ENCODE results near the gene CYBRD1.

The CYBRD1 gene

DNA sequence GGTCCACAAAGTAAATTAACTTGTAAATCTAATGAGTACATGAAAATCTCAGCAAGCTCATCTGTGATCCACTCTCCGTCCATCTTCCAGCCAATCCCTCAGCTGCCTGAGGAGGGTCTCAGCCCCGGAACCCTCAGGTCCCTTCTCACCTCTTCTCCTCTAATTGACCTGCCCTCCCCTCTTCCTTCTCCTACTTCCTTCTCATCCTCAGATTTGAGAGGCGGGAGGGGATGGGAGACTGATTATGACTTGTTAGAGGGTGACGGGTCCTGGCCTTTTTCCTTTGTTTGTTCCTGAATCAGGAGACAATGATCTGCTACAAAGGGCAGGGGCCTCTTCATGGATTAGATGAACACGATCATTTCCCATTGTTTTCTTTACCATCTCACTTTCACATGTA is 80.1 kb downstream of the CYBRD1 start:
- DNase-seq (ENCODE audit: low spot score): no peak

Data from hematopoietic multipotent progenitor cell treated with erythropoietin and hydrocortisone succinate and interleukin-3 and kit ligand, for 17 days (in vitro differentiated cells).